DOHH2 (cell line): ENCODE results near the gene CATSPER3.

Experiments
- H3F3A ChIP-seq: fragments of 200-600 bp; sonication (generic), shearing (Covaris generic); 2 replicates; pipeline ENCODE4 v1.6.0; 2016; ENCODE audit warnings: antibody characterized with exemption, mild to moderate bottlenecking; ENCODE audit not compliant: control insufficient read depth, insufficient read depth
- H3K27ac ChIP-seq: fragments of 200-600 bp; sonication (generic); 2 replicates; pipeline ENCODE4 v1.5.1; 2014; ENCODE audit warnings: low read depth, mild to moderate bottlenecking, low read length, moderate library complexity
- H3K27me3 ChIP-seq: fragments of 200-600 bp; sonication (generic); 2 replicates; pipeline ENCODE4 v1.6.1; 2014; ENCODE audit warnings: mild to moderate bottlenecking, low read length, mixed read lengths; ENCODE audit not compliant: control insufficient read depth
- H3K36me3 ChIP-seq: fragments of 200-600 bp; sonication (generic); 2 replicates; pipeline ENCODE4 v1.6.1; 2014; ENCODE audit warnings: mild to moderate bottlenecking, low read length, moderate library complexity, mixed read lengths; ENCODE audit not compliant: control insufficient read depth
- H3K4me1 ChIP-seq: fragments of 200-600 bp; sonication (generic); 2 replicates; pipeline ENCODE4 v1.6.1; 2014; ENCODE audit warnings: mild to moderate bottlenecking, low read length, mixed read lengths; ENCODE audit not compliant: control insufficient read depth
- H3K4me2 ChIP-seq: fragments of 200-600 bp; sonication (generic); 2 replicates; pipeline ENCODE4 v1.6.0; 2014; ENCODE audit warnings: mild to moderate bottlenecking, low read length, moderate library complexity
- H3K4me3 ChIP-seq: fragments of 200-600 bp; sonication (generic); 2 replicates; pipeline ENCODE4 v1.5.1; 2014; ENCODE audit warnings: mild to moderate bottlenecking, low read length, mixed read lengths
- H3K79me2 ChIP-seq: fragments of 200-600 bp; sonication (generic); 2 replicates; pipeline ENCODE4 v1.6.1; 2014; ENCODE audit warnings: mild to moderate bottlenecking, low read length, mixed read lengths; ENCODE audit not compliant: control insufficient read depth
- H3K9me2 ChIP-seq: fragments of 200-600 bp; sonication (generic); replicated peaks from 2 replicates; pipeline ENCODE4 v1.6.1; 2014; ENCODE audit warnings: mild to moderate bottlenecking, low read length, mixed read lengths; ENCODE audit not compliant: control insufficient read depth
- H3K9me3 ChIP-seq: fragments of 200-600 bp; sonication (generic); 2 replicates; pipeline ENCODE4 v1.6.1; 2014; ENCODE audit warnings: antibody characterized with exemption, low read length, mixed read lengths; ENCODE audit not compliant: control insufficient read depth, insufficient read depth
- H4K20me1 ChIP-seq: fragments of 200-600 bp; sonication (generic); 2 replicates; pipeline ENCODE4 v1.6.0; 2014; ENCODE audit warnings: low read depth, mild to moderate bottlenecking, antibody characterized with exemption, low read length, moderate library complexity; ENCODE audit not compliant: control insufficient read depth, insufficient read depth
- CTCF ChIP-seq: fragments of 200-600 bp; sonication (generic); IDR thresholded peaks from one replicate; pipeline ENCODE4 v1.5.1; 2014; ENCODE audit warnings: antibody characterized with exemption, mild to moderate bottlenecking, low read depth, low read length; ENCODE audit not compliant: poor library complexity, severe bottlenecking
- EZH2phosphoT487 ChIP-seq: fragments of 200-600 bp; sonication (generic); IDR thresholded peaks from 2 replicates; pipeline ENCODE4 v1.6.1; 2017; ENCODE audit warnings: borderline replicate concordance, mild to moderate bottlenecking, antibody characterized with exemption, low read length, moderate library complexity, mixed read lengths

CATSPER3 gene

GRCh38 chr5:134937526-134937925 is 30.2 kb upstream of the CATSPER3 start:
- Histone ChIP-seq H4K20me1 (no peaks in the 10 kb centered on the region), H3K36me3 (peaks cover 41% of the 10 kb centered on the region), H3K79me2 (no peaks in the 10 kb centered on the region), H3K27ac (no peak overlapping the region), H3K27me3 (no peaks in the 10 kb centered on the region), H3K4me2 (no peak overlapping the region), H3F3A (no peaks in the 10 kb centered on the region), H3K9me2 (no peaks in the 10 kb centered on the region), H3K9me3 (no peaks in the 10 kb centered on the region), H3K4me1 (no peaks in the 10 kb centered on the region), H3K4me3 (no peak overlapping the region)
- no peak for TF ChIP-seq CTCF
- TF ChIP-seq EZH2phosphoT487, result no peak

GRCh38 chr5:134938030-134938429 is 29.7 kb upstream of the CATSPER3 start:
- no peaks in the 10 kb centered on the region for H3K79me2 ChIP-seq
- H3F3A ChIP-seq, result no peaks in the 10 kb centered on the region
- no peaks in the 10 kb centered on the region for H4K20me1 ChIP-seq
- H3K27ac ChIP-seq, result no peak overlapping the region
- H3K27me3 ChIP-seq, result no peaks in the 10 kb centered on the region
- H3K4me2 ChIP-seq, result no peak overlapping the region
- H3K9me2 ChIP-seq, result no peaks in the 10 kb centered on the region
- no peaks in the 10 kb centered on the region for H3K4me1 ChIP-seq
- TF ChIP-seq EZH2phosphoT487, result no peak
- TF ChIP-seq CTCF, result no peak
- peaks cover 37% of the 10 kb centered on the region for H3K36me3 ChIP-seq
- no peak overlapping the region for H3K4me3 ChIP-seq
- no peaks in the 10 kb centered on the region for H3K9me3 ChIP-seq

GRCh38 chr5:134939500-134939899 is 28.2 kb upstream of the CATSPER3 start:
- H3F3A ChIP-seq, result no peaks in the 10 kb centered on the region
- H3K9me2 ChIP-seq, result no peaks in the 10 kb centered on the region
- H3K4me3 ChIP-seq, result no peak overlapping the region
- TF ChIP-seq CTCF, result no peak
- TF ChIP-seq EZH2phosphoT487, result no peak
- no peaks in the 10 kb centered on the region for H3K9me3 ChIP-seq
- H3K4me1 ChIP-seq, result no peaks in the 10 kb centered on the region
- H3K27me3 ChIP-seq, result no peaks in the 10 kb centered on the region
- H3K79me2 ChIP-seq, result no peaks in the 10 kb centered on the region
- no peak overlapping the region for H3K27ac ChIP-seq
- no peak overlapping the region for H3K4me2 ChIP-seq
- H4K20me1 ChIP-seq, result no peaks in the 10 kb centered on the region
- peaks cover 30% of the 10 kb centered on the region for H3K36me3 ChIP-seq

GRCh38 chr5:134943547-134943946 is 24.2 kb upstream of the CATSPER3 start:
- Histone ChIP-seq H3K4me1 (no peaks in the 10 kb centered on the region), H3K36me3 (peaks cover 4% of the 10 kb centered on the region; the same call in 1 of the 2 replicates), H3K4me2 (no peak overlapping the region), H3F3A (no peaks in the 10 kb centered on the region), H3K27ac (no peak overlapping the region), H3K9me2 (no peaks in the 10 kb centered on the region), H3K79me2 (no peaks in the 10 kb centered on the region), H4K20me1 (no peaks in the 10 kb centered on the region), H3K9me3 (no peaks in the 10 kb centered on the region), H3K27me3 (no peaks in the 10 kb centered on the region), H3K4me3 (no peak overlapping the region)
- TF ChIP-seq EZH2phosphoT487, result no peak
- no peak for TF ChIP-seq CTCF
